ENCODE data around the gene CAPS. TPM values are rescaled to one million over a fixed set of nuclear protein-coding genes. Genes with fewer than 3 reads are reported as not detected.
A peak's percentile ranks its signal among the peaks of the same experiment; 100 is the strongest.

CAPS gene
- total RNA-seq, 2 donors from 2014 or later: 6.6 to 6.9 TPM

- intact Hi-C loops (cut with DNase I): loop anchor here (5.0 kb wide), 2 partner anchors 63 to 88 kb away; no protein-coding TSS in a partner anchor
- ATAC-seq (no peak), DNase-seq (no peak)
Measured at GRCh38 chr19:5890099-5890498, 24.0 kb upstream of the CAPS start.

GRCh38 chr19:5891572-5891937, 22.5 kb upstream of the CAPS start:
- ATAC-seq (no peak), DNase-seq (no peak)
- intact Hi-C loops (cut with DNase I): loop anchor here (5.0 kb wide), 2 partner anchors 64 to 89 kb away; no protein-coding TSS in a partner anchor

GRCh38 chr19:5891938-5892771, 21.9 kb upstream of the CAPS start:
- DNase-seq (peak; percentile 64), ATAC-seq (peak; percentile 43 to 54)
- intact Hi-C loops (cut with DNase I): loop anchor here (5.0 kb wide), 2 partner anchors 65 to 90 kb away; no protein-coding TSS in a partner anchor

GRCh38 chr19:5892772-5893275, 21.2 kb upstream of the CAPS start:
- ATAC-seq (no peak), DNase-seq (no peak)
- intact Hi-C loops (cut with DNase I): loop anchor here (5.0 kb wide), 2 partner anchors 66 to 91 kb away; no protein-coding TSS in a partner anchor

- ATAC-seq: no peak
- no peak for DNase-seq
- intact Hi-C loops (cut with DNase I): loop anchor here (5.0 kb wide), 2 partner anchors 66 to 91 kb away; no protein-coding TSS in a partner anchor
Measured at GRCh38 chr19:5893296-5893903, 20.7 kb upstream of the CAPS start.

- DNase-seq: peak; percentile 84
- ATAC-seq: peak; percentile 76 to 80
- intact Hi-C loops (cut with DNase I): loop anchor here (2.0 to 5.0 kb wide), 3 partner anchors 67 to 92 kb away; partner anchors contain the start of gene NRTN (in 1 of the 2)
Measured at GRCh38 chr19:5893907-5894703, 19.9 kb upstream of the CAPS start.

- intact Hi-C loops (cut with DNase I): loop anchor here (2.0 to 5.0 kb wide), 3 partner anchors 68 to 93 kb away; partner anchors contain the start of gene NRTN (in 1 of the 2)
- DNase-seq (no peak), ATAC-seq (peak; percentile 1 to 24)
Measured at GRCh38 chr19:5894704-5895349, 19.2 kb upstream of the CAPS start.

- DNase-seq (no peak), ATAC-seq (peak; percentile 18 to 24)
- intact Hi-C loops (cut with DNase I): loop anchor here in 1 of 2 donors (2.0 kb wide), 1 partner anchor 91 kb away; the partner anchor contains the start of gene NRTN
Measured at GRCh38 chr19:5895409-5895808, 18.6 kb upstream of the CAPS start.

GRCh38 chr19:5895890-5896289, 18.2 kb upstream of the CAPS start:
- no peak for DNase-seq
- no peak for ATAC-seq

GRCh38 chr19:5896365-5897076, 17.5 kb upstream of the CAPS start:
- ATAC-seq (no peak), DNase-seq (no peak)
- intact Hi-C loops (cut with DNase I): no loop called here

More at GRCh38 chr19:5895890-5896289, 18.2 kb upstream of the CAPS start:
- intact Hi-C loops (cut with DNase I): loop anchor here in 1 of 2 donors (2.0 kb wide), 1 partner anchor 91 kb away; the partner anchor contains the start of gene NRTN

GRCh38 chr19:5897189-5897969, 16.7 kb upstream of the CAPS start:
- intact Hi-C loops (cut with DNase I): no loop called here
- DNase-seq (no peak), ATAC-seq (no peak)

GRCh38 chr19:5899728-5900526, 14.1 kb upstream of the CAPS start:
- DNase-seq: no peak
- intact Hi-C loops (cut with DNase I): no loop called here

GRCh38 chr19:5900976-5901375, 13.1 kb upstream of the CAPS start:
- intact Hi-C loops (cut with DNase I): no loop called here
- ATAC-seq: no peak
- DNase-seq: no peak

More at GRCh38 chr19:5899728-5900526, 14.1 kb upstream of the CAPS start:
- no peak for ATAC-seq

- DNase-seq (no peak), ATAC-seq (no peak)
- intact Hi-C loops (cut with DNase I): no loop called here
Measured at GRCh38 chr19:5903056-5903623, 10.9 kb upstream of the CAPS start.

GRCh38 chr19:5903624-5904351, 10.3 kb upstream of the CAPS start, which contains the start of gene NDUFA11:
NDUFA11 (minus strand) TSS chr19:5903790; CDS start chr19:5903708, 82 bp downstream.
- DNase-seq (peak; percentile 99), ATAC-seq (peak; percentile 75 to 84)
- intact Hi-C loops (cut with DNase I): no loop called here
